NCI-H1694 treated with DMSO at 0.1 percent for 48 hours (cell line): ENCODE results near the gene HARBI1.

Experiments used
- DNase-seq: peaks from one replicate; lab custom pipeline; 2025; lab: John Stamatoyannopoulos, UW

The HARBI1 gene, protein sequence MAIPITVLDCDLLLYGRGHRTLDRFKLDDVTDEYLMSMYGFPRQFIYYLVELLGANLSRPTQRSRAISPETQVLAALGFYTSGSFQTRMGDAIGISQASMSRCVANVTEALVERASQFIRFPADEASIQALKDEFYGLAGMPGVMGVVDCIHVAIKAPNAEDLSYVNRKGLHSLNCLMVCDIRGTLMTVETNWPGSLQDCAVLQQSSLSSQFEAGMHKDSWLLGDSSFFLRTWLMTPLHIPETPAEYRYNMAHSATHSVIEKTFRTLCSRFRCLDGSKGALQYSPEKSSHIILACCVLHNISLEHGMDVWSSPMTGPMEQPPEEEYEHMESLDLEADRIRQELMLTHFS

DNA sequence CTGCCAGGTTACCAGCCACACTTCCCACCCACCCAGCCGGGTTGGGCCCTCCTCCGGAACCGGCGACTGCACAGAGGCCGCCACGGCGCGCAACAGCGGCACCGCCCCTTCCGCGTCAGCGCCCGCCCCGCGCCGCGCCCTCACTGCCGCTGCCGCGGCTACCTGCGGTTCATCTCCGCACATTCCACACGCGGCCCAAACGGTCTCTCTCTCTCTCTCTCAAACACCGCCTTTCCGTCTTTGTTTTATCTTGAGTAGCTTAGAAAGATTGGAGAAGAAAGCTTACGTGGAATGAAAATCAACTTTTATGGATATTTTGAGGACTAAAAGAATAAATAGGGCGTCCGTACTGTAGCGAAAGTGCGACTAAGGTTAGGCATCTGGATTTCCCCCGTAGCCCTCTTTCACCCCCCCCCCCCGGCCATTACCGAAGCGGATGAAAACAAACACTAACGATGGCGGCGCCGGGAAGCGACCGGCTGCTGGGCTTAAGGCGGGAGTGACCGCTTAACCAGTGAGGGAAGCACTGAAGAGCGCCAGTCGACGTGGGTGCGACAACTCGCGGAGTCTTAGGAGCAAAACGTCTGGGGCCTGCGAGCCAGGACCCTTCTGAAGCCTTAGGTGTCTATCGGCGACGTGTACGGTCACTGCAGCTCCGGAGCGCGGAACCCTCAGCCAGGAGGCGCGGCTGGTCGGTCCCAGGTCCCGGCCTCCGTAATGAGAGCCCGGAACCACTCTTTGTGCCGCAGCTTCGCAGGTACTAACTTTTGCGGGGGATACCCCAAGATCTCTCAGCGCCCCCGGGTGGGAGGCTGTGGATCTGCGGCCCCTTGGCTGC is at the start of gene HARBI1, which contains the start of gene ATG13:
Gene HARBI1 (minus strand): TSS at position 94 of the 838 bp plus-strand sequence. CDS start 990 bp downstream, outside the sequence.
Gene ATG13 (plus strand): TSS at position 420 of the 838 bp plus-strand sequence. CDS start 26,739 bp downstream, outside the sequence.
- peak; percentile 85 for DNase-seq

DNA sequence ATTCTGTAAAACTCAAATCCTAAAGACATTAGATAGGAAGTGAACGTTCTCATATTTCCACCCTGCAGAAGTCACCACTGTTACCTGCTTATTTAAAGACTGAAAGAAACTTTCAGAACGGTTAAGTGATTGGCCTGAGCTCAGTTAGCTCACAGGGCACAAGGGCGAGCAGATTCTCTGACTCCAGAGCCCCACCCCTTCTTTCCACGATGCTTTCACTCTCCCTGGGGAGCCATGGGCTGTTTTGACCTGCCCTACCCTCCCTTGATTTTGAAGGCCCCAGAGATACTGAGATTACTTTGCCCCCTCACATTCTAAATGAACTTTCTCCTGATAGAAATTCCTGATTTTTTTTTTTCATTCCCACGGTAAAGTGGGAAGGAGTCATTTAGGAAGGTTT is 49.5 kb upstream of the HARBI1 start:
- no peak for DNase-seq

DNA sequence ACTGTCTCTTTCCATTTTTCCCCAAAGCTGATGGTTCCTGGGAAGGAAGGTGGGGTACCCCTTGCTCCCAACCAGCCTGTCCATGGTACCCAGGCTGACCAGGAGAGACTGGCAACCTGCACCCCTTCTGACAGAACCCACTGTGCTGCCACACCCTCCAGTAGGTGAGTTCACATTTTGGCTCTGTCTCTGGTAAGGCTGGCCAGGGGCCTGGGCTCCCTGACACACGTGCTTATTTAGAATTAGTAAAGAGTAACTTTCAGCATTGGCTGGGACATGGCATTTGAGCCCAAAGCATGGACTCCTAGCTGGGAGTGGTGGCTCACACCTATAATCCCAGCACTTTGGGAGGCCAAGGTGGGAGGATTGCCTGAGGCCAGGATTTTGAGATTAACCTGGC is 48.3 kb upstream of the HARBI1 start:
- no peak for DNase-seq

DNA sequence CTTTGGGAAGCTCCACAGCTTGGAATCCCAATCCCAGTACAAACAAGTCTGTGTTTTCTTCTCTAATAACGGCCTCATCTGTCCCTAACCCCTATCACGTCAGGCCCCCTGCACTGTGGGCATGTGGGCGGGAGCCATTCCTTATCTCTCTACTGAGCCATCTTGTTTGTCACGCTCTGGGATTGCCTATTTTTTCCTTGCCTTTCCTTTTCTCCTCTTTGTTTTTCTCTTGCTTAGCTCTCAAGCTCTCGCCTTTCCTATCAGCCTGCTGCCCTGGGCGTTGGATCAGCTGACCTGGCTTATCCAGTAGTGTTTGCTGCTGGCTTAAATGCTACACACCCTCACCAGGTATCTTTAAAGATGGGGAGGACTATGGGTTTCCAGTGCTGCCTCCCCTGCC is 47.6 kb upstream of the HARBI1 start:
- no peak for DNase-seq

DNA sequence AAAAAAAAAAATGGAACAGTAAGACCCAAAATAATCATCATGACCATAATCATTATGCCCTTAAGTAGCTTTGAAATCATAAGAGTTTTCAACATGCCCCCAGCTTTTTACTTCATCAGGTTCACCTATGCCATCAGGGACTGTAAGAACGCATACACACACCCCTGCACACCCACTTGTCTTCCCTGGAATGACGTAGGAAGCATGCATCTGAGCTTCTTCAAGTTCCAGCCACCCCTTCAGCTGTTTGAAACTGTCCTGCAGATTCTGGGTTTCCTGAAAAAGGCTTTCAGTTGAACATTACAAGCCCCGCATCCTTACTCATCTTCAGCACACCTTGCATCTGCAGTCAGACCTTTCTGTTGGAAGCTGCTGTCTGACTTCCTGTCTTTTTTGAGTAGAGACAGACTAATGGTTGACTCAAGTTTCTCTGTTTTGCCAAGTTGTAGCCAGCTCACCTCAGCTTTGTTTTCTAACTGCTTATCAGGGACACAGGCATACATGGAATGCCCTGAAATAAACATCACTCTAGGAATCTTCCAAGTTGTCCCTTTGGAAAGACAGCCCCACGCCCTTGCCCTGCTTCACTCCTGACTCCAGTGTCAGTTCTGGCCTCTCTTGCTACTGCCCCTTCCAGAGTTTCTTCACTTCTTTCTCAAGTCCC is 46.4 kb upstream of the HARBI1 start:
- no peak for DNase-seq

DNA sequence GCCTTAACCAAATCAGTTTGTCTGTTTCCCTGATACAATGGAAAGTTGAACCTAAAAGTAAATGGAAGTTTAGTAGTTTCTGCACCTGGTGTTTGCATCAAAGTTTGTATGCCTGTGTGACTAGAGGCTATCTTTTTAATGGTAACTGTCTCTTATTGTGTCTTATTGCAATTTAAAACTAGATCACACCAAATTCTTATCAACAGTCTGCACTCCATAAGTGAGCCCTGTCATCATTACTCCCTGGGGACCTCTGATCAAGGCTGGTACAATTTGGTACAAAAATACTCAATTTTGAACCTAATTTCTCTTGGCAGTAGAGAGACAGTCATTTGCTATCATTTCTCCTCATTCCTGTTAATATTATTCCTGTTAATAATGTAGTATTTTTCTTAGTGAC is 45.3 kb upstream of the HARBI1 start:
- DNase-seq: no peak

DNA sequence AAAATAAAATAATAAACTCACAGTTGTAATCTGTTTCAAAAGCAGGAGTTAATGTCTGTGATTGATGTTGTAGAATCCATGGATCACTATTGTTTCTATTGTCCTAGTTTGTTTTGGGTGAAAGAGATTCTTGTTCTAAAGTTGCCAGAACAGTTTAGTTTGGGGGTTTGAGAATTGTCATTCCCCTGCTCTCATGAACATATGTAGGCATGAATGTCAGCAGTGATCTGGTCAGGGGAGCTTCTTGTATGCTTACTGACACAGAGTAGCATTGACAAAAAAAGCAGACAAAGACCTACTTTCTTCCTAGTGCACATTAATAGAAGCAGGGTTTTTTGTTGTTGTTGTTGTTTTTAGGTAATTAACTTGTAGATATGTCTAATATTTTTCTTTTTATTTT is 44.8 kb upstream of the HARBI1 start:
- no peak for DNase-seq

DNA sequence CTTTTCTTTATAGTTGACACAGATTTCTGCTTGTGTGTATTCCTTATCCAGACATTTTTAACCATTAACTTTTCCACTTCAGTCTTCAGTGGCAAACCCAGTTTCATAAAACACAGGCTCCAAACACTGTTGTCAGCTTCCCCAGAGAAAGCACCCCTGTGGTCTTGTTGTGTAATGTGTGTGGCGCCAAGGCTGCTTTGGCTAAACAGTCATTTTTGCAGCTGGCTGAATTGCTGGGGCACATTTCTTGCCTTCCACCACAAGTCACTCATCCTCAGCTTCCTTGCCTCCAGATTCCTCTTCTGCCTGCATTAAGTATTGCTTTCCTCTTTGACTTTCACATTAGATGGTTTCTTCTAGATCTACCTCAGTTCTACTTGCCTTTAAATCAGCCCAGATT is 42.9 kb upstream of the HARBI1 start:
- no peak for DNase-seq

DNA sequence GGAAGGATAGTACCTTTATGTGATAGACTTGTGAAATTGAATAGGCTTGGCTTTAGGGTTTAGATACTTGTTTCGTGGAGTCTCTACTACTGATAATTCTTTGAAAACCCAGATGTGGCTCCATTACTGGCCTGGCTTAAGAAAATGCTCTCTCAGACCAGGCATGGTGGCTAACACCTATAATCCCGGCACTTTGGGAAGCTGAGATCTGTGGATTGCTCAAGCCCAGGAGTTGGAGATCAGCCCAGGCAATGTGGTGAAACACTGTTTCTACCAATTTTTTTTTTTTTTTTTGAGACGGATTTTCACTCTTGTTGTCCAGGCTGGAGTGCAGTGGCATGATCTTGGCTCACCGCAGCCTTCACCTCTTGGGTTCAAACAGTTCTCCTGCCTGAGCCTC is 41.2 kb upstream of the HARBI1 start:
- DNase-seq: no peak

DNA sequence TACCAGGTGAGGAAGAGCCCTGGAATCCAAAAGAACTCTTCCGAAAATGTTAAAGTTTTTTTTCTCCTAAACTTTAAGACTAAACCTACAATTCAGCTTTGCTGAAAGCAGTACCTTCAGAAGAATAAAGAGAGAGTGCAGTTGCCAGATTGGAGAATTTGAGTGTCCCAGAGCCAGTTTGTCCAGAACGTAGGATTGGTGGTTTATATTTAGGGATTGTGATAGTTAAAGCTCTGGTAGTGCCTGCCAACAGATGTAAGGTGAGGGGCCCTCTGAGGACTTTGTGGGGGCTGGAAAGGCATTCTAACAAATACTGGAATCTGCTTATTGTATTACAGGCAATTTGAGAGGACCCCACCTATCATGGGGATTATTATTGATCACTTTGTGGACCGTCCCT is 40.2 kb upstream of the HARBI1 start:
- DNase-seq: no peak

DNA sequence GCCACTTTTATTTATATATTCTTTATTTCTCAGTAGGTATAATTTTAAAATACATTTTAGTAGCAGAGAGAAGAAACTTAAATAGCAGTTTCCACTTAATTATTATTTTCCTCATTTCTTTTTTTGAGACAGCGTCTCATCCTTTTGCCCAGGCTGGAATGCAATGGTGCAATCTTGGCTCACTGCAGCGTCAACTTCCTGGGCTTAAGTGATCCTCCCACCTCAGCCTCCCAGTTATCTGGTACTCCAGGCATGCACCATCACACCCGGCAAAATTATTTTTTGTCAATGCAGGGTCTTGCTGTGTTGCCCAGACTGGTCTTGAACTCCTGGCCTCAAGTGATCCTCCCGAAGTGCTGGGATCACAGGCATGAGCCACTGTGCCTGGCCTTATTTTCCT is 38.6 kb upstream of the HARBI1 start:
- no peak for DNase-seq

DNA sequence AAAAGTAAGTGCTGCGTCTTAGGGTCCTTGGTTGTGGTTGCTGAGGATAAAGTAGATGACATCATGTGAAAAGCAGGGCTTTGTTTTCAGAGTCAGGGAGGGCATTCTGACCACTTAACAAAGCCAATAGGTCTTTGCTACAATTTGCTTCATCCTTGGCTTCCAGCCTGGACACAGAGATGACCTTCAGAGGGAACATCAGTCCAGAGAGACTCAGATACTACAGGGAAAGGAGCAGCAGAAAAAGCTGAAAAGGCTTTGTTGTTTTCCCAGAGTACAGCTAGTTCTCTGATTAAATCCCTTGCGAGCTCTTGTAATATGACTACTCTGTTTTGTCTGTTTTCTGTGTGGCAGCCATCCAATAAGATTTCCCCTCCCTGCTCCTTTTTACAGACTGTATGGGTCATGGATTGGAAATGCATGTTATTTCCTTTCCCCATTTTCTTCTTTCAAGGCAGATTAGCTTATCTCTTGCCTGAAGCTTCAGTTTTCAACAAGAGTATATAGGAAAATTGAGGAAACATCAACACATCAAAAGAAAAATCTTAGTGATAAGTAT is 32.2 kb upstream of the HARBI1 start:
- no peak for DNase-seq

DNA sequence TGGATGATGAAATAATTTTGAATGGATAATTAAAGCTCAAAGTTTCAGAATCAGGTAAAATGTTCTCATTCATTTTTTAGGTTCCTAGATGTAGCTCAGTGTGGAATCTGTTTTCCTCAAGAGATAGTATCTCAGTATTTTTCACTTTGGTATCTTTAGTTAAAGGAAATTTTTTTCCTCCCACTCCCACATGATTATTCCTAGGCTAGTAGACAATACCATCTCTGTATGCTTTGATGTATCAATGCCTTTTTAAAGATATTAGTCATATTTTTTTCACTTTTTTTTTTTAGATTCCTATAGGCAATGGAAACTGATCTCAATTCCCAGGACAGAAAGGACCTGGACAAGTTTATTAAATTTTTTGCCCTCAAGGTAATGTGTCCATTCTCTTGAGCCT is 27.0 kb upstream of the HARBI1 start:
- DNase-seq: no peak

DNA sequence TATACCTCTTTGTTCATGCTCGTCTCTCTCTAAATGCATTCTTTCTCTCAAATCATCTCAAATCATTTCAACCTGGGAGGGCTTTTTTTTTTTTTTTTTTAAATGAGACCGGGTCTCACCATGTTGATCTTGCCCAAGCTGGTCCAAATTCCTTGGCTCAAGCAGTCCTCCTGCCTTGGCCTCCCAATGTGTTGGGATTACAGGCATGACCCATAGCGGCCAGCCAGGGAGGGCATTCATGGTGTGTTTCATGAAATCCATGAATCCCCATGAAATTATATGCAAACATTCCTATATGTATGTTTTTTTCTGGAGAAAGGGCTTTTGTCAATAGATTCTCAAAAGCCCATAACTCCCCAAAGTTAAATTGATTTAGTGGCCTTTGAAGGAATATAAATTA is 26.5 kb upstream of the HARBI1 start:
- DNase-seq: no peak

DNA sequence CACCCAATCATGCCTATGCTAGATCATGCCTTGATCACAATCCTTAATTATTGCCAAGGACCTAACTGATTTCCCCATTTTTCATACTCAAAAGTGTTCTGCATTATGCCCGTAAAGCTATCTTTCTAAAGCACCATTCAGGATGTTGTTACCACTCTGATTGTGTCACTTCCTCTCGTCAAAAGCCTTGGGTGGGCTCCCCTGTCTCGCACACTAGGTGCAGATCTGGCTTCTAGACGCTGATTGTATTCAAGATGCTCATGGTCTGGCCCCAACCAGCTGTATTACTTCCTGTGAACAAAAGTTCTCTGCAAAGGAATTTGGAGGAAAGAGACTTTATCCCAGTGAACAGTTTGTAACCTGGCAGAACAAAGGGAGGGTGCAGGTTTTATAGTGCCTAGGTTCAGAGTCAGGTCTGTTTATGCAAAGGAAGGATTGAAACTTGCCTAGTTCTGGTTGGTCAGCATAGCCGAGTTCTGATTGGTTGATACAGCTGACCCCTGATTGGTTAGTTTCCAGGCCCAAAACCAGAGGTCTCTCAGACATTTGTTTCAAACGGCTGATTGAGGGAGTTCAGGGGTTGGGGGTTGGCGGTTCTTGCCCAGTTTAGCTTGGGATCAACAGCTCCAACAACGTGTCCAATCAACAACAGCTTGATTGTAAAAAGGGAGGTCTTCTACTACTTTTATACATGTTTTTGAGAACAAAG is 25.8 kb upstream of the HARBI1 start:
- DNase-seq: no peak

DNA sequence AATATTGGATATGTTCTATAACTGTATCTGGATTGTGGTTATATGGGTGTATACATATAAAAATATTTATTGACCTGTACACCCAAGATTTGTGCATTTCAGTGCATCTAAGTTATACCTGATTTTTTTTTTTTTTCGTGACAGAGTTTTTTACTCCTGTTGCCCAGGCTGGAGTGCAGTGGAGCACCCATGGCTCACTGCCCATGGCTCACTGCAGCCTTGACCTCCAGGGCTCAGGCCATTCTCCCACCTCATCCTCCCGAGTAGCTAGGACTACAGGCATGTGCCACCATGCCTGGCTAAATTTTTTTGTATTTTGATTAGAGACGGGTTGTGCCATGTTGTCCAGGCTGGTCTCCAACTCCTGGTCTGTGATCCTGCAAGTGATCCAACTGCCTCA is 24.6 kb upstream of the HARBI1 start:
- no peak for DNase-seq

DNA sequence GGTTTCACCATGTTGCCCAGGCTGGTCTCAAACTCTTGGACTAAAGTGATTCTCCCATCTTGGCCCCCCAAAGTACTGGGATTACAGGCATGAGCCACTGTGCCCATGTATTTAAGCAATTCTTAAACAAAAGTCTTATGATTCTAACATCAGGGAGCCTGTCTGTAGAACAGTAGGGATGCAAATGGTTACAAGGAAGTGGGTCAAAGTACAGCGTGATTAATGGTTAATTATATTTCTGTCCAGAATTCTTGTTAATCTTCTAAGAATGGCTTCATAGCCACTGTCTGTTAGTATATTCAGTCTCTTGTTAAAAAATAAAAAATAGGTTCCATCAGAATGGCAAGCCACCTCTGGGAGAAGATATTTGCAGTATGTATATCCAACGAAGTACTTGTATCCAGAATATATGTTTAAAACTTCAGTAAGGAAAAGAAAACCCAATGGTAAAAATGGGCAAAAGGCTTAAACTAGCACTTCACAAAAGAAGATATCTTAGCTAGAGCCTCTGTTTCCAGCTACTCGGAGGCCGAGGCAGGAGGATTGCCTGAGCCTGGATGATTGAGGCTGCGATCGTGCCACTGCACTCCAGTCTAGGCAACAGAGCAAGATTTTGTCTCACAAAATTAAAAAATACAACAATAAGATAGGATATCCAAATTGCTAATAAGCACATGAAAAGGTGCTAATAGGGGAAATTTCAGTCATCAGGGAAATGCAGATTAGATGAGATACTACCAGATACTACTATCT is 23.2 kb upstream of the HARBI1 start:
- no peak for DNase-seq

DNA sequence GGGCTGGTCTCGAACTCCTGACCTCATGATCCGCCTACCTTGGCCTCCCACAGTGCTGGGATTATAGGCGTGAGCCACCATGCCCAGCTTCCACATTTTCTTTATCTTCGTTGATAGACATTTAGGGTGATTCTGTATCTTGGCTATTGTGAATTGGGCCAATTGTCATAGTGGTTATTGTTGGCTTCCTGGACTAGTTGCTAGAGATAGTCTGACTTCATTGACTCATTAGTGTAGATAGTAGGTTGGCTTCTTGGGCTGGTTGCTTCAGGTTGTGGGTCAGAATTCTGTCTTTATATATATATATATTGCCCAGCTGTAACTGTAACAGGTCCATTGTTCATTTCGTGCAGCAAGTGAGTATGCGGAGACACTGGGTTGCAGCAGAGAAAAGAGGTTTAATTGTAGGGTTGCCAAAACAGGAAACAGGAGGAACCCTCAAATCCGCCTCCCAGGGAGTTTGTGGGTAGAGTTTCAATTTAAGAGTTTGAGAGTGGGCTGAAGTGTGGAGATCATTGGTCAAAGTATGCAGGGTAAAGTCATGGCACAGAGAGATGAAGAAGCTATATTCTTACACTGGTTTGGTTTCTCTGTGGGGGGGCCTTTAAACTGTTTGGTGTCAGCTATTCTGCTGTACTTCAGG is 22.3 kb upstream of the HARBI1 start:
- no peak for DNase-seq

DNA sequence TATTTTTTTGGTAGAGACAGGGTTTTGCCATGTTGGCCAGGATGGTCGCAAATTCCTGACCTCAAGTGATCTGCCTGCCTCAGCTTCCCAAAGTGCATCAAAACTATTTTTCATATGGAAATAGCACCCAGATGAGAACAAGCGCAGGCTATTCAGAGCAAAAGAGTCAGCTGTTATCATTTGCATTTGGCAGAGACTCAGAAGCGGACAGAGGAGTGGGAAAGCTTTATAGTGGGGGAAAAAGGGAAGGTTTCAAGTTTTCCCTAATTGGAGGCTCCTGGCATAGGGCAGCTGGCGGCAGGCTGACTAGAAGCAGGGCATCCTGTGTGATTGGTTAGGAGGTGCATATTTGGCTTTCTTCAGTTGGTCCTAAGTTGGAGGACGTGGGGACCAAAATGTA is 20.5 kb upstream of the HARBI1 start:
- DNase-seq: no peak

DNA sequence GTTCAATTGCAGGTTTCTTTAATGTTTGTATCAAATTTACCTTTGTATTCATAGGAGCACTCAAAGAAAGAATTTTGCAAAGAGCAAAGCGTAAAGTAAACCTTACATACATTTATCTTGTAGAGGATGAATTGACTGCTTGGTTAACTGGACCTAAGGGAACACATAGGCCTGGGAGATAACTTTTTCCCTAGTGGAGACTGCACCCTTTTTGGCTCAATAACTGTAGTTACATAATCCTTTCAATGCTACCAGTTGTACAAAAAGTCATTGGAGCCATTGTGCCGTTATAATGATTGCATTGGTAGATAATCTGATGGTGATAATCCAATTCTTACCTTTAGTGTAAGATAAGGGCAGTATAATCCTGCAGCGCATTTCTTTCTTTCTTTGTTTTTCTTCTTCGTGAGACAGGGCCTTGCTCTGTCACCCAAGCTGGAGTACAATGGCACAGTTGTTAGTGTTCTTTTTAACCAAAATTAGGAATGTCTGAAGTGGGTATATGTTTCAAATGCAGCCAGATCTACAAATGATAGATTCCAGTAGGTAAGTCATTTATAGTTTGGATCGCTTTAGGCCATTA is 18.6 kb upstream of the HARBI1 start:
- DNase-seq: no peak
